Choroid plexus epithelial cell (primary cell): ENCODE results near the gene ATR.
A peak's percentile ranks its signal among the peaks of the same experiment; 100 is the strongest.
"Not testable (repeated sequence)": the region's sequence is repeated elsewhere in the genome, so short reads cannot be mapped to it uniquely, and the experiment has no call there.

ENCODE experiments used
- DNase-seq: peaks from one replicate; pipeline ENCODE4 v3.0.0-alpha.2; 2010; ENCODE audit warnings: low read depth
- H3K4me3 ChIP-seq: 2 replicates; pipeline ENCODE4 v1.5.1; 2011; ENCODE audit warnings: low read depth, mild to moderate bottlenecking, control low read depth, low read length, moderate library complexity
- CTCF ChIP-seq: conservative IDR thresholded peaks from 2 replicates; pipeline ENCODE4 v1.5.1; 2011; ENCODE audit warnings: low read depth, mild to moderate bottlenecking, control low read depth, inconsistent platforms, low read length, moderate library complexity

ATR gene

DNA sequence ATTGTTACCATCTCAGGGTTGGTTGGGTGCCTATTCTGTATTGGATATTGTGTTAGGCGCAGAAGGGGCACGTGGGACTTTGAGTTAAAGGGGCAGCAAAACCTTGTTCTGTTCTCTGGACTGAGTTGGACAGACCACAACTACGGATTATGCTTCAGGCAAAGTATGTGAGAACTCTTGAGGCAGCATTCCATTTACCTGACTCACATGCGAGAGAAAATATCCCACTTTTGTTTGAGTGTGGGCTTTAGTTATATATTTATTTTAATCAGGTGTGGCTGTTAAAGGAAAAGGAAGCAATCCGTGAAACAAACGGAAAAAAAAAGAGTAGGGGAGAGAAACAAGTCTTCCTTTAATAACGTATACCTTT, 17.0 kb upstream of the ATR start:
- DNase-seq: peak; percentile 93
- H3K4me3 ChIP-seq: peak overlapping the region; percentile 70
- TF ChIP-seq CTCF: no peak

DNA sequence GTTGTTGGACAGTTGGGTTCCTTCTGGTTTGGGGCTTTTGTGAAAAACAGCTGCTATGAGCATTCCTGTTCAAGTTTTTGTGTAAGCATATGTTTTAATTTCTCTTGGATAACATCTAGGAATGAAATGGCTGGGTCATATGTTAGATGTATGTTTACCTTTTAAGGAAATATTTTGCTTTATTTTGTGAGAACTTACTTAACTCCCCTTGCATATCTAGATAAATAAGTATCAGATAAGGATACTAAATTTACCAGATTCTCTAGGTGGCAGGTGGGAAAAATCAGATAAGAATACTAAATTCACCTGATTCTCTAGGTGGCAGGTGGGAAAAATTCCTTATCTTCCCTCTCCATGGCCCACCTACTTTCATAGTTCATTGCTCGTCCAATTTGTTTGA, 16.6 kb upstream of the ATR start:
- H3K4me3 ChIP-seq: no peak overlapping the region
- DNase-seq: no peak
- no peak for TF ChIP-seq CTCF

GRCh38 chr3:142592268-142592667, 13.7 kb upstream of the ATR start:
- not testable (repeated sequence) for H3K4me3 ChIP-seq, DNase-seq

DNA sequence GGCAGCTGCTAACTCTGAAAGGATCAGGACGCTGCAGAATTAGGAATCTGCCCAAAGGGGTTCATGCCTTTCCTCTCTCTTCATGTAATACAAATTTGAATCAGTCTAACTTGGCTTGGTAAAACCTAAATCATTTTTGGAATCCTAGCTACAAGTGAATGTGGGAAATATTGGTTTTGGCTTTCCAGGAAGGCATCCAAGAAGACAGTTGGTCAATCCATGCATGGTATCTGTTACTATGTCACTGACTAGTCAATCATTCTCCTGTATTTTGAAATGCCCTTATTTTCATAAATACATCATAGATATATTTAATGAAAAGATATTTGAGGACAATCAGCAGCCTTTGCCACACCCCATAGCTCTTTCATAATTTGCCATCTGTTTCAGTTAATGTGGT, 10.2 kb upstream of the ATR start:
- no peak for TF ChIP-seq CTCF
- no peak for DNase-seq
- H3K4me3 ChIP-seq: no peak overlapping the region

- DNase-seq: peak; percentile 85
- TF ChIP-seq CTCF: peak; percentile 70
- no peak overlapping the region for H3K4me3 ChIP-seq
Measured at GRCh38 chr3:142586803-142587406, 8.4 kb upstream of the ATR start.

DNA sequence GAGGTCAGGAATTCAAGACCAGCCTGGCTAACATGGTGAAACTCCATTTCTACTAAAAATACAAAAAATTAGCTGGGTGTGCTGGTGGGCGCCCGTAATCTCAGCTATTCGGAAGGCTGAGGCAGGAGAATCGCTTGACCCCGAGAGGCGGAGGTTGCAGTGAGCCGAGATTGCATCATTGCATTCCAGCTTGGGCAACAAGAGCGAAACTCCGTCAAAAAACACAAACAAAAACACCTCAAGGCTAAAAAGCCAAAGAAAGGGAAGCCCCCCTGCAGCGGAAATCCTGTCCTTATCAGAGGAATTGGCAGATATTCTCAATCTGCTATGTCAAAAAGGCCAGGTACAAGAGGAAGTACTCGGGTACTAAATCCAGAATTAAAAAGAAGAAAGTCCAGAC, 2.5 kb upstream of the ATR start:
- not testable (repeated sequence) for DNase-seq, H3K4me3 ChIP-seq

GRCh38 chr3:142580061-142580423, 1.5 kb upstream of the ATR start:
- no peak overlapping the region for H3K4me3 ChIP-seq
- DNase-seq: no peak
- TF ChIP-seq CTCF: no peak

DNA sequence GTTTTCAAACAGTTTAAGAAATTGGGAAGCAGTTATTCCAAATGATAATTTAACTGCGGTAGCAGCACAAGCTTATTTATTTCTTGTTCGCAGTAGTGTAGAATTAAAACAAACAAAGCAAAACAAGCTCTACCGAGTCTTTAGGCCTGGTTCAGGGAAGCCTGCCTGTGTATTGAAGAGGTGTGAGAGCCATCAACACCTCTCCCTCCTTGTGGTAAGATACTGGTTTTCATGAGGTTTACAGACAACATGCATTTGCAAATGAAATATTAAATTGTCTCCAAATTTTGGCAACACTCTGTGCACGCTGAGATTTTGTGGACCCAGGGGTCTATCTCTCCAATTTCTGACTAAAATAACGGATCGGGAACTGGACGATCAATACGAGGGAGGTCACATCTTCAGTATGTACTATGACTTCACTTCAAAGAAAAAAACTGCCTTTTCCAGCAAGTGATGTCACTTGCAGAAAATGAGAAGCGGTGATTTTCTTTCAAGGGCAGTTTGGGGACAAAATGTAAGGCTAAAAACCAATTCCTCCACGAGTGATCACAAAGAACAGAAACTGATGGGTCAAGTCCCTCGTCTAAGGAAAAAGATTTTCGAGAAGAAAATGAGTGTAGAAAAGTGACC, 721 bp downstream of the ATR start:
- H3K4me3 ChIP-seq: peak overlapping the region; percentile 98
- no peak for TF ChIP-seq CTCF
- DNase-seq: peak; percentile 31
